Stimulated activated effector memory CD8-positive, alpha-beta T cell treated with anti-CD3 and anti-CD28 coated beads, Interleukin-12 subunit alpha, Interleukin-12 subunit beta, amount 100 ng/mL, for 72 hours (primary cell): ENCODE measurements around the gene NARF.

Experiments used
- ATAC-seq: fragments of 150-1000 bp; cut with Tn5 transposase; 2 replicates; pipeline ENCODE4 v1.10.0; 2021
- DNase-seq, 2 donors: peaks; one replicate each; pipeline ENCODE4 v3.0.0; 2021 to 2022; ENCODE audit warnings: low spot score in 2 of 2
- H3K27ac Mint-ChIP-seq: one replicate; pipeline ENCODE4 v1.8.0; 2022; ENCODE audit warnings: mild to moderate bottlenecking, mixed read lengths
- H3K36me3 Mint-ChIP-seq: one replicate; pipeline ENCODE4 v1.8.0; 2022; ENCODE audit warnings: mild to moderate bottlenecking, mixed read lengths
- H3K4me1 Mint-ChIP-seq: one replicate; pipeline ENCODE4 v1.8.0; 2022; ENCODE audit warnings: mixed read lengths
- H3K4me3 Mint-ChIP-seq: one replicate; pipeline ENCODE4 v1.8.0; 2022; ENCODE audit warnings: mild to moderate bottlenecking, mixed read lengths
- H3K9me3 Mint-ChIP-seq: one replicate; pipeline ENCODE4 v1.8.0; 2022; ENCODE audit warnings: mixed read lengths

NARF gene

GRCh38 chr17:82424001-82424862 is 34.3 kb upstream of the NARF start:
- peak; percentile 44 to 77 for DNase-seq
- H3K27ac Mint-ChIP-seq = peak overlapping the region; percentile 15
- H3K9me3 Mint-ChIP-seq = no peaks in the 10 kb centered on the region
- H3K36me3 Mint-ChIP-seq = peaks cover 48% of the 10 kb centered on the region
- H3K4me3 Mint-ChIP-seq = no peak overlapping the region
- peak; percentile 63 for ATAC-seq
- peaks cover 23% of the 10 kb centered on the region for H3K4me1 Mint-ChIP-seq

GRCh38 chr17:82424863-82425159 is 33.7 kb upstream of the NARF start:
- ATAC-seq (no peak), DNase-seq (no peak)
- Mint-ChIP-seq H3K9me3 (no peaks in the 10 kb centered on the region), H3K27ac (peak overlapping the region; percentile 15), H3K4me3 (no peak overlapping the region), H3K36me3 (peaks cover 46% of the 10 kb centered on the region), H3K4me1 (peaks cover 26% of the 10 kb centered on the region)

GRCh38 chr17:82428546-82428945 is 30.0 kb upstream of the NARF start:
- H3K4me3 Mint-ChIP-seq = no peak overlapping the region
- no peaks in the 10 kb centered on the region for H3K9me3 Mint-ChIP-seq
- H3K27ac Mint-ChIP-seq = peak overlapping the region; percentile 86

DNA sequence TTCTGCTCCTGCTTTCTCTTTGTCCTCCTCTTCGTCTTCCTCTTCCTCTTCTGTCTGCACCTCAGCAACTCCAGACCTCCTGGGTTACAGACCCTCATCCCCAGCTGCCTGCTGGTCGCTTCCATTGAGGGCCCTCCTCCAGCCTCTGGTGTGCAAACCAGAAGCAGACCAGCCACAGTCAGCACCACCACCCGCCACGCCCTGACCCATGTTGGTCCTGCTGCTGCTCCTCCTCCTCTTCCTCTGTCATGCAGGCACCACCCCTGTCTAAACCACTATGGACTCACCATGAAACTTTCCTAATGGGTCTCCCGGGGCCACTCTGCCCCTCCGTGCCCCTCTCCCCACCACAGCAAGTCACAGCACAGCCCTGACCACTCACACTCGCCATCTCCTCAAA is 28.7 kb upstream of the NARF start:
- Mint-ChIP-seq H3K36me3 (peaks cover 20% of the 10 kb centered on the region), H3K9me3 (no peaks in the 10 kb centered on the region), H3K4me1 (peaks cover 31% of the 10 kb centered on the region), H3K27ac (peak overlapping the region; percentile 86), H3K4me3 (peak overlapping the region; percentile 46)
- DNase-seq (no peak), ATAC-seq (peak; percentile 39)

More at GRCh38 chr17:82428546-82428945, 30.0 kb upstream of the NARF start:
- peaks cover 24% of the 10 kb centered on the region for H3K36me3 Mint-ChIP-seq
- DNase-seq = no peak
- H3K4me1 Mint-ChIP-seq = peaks cover 26% of the 10 kb centered on the region
- ATAC-seq = no peak

GRCh38 chr17:82432017-82432416 is 26.5 kb upstream of the NARF start:
- no peaks in the 10 kb centered on the region for H3K9me3 Mint-ChIP-seq
- H3K36me3 Mint-ChIP-seq = peaks cover 7% of the 10 kb centered on the region
- DNase-seq (no peak), ATAC-seq (no peak)
- no peak overlapping the region for H3K4me3 Mint-ChIP-seq
- peaks cover 22% of the 10 kb centered on the region for H3K4me1 Mint-ChIP-seq
- H3K27ac Mint-ChIP-seq = no peak overlapping the region

GRCh38 chr17:82433560-82434215 is 24.9 kb upstream of the NARF start:
- peak overlapping the region; percentile 14 for H3K4me3 Mint-ChIP-seq
- H3K36me3 Mint-ChIP-seq = peaks cover 21% of the 10 kb centered on the region
- ATAC-seq (no peak), DNase-seq (no peak)
- no peaks in the 10 kb centered on the region for H3K9me3 Mint-ChIP-seq
- no peak overlapping the region for H3K27ac Mint-ChIP-seq
- peaks cover 22% of the 10 kb centered on the region for H3K4me1 Mint-ChIP-seq

- Mint-ChIP-seq H3K27ac (no peak overlapping the region), H3K4me1 (peaks cover 22% of the 10 kb centered on the region), H3K36me3 (peaks cover 26% of the 10 kb centered on the region), H3K4me3 (peak overlapping the region; percentile 14), H3K9me3 (no peaks in the 10 kb centered on the region)
- peak; percentile 74 for ATAC-seq
- DNase-seq = no peak
Observed at GRCh38 chr17:82434216-82434565, 24.4 kb upstream of the NARF start.

DNA sequence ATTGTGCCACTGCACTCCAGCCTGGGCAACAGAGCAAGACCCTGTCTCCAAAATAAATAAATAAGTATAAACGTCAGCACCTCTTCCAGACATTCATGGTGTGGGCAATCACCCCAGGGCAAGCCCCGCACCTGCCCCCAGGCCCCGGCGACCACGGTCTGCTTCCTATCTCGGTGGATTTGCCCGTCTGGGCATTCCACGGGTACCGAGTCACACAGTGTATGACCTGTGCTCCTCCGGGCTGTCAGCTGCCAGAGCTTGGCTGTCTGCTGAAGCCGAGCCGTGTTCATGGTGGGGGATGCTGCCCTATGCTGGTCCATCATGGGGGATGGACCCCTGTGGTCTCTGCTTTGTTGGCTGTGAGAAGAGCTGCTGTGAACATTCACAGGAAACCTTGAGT is 23.4 kb upstream of the NARF start:
- Mint-ChIP-seq H3K27ac (no peak overlapping the region), H3K36me3 (peaks cover 33% of the 10 kb centered on the region), H3K4me3 (no peak overlapping the region), H3K9me3 (no peaks in the 10 kb centered on the region), H3K4me1 (peaks cover 13% of the 10 kb centered on the region)
- ATAC-seq = no peak
- no peak for DNase-seq

DNA sequence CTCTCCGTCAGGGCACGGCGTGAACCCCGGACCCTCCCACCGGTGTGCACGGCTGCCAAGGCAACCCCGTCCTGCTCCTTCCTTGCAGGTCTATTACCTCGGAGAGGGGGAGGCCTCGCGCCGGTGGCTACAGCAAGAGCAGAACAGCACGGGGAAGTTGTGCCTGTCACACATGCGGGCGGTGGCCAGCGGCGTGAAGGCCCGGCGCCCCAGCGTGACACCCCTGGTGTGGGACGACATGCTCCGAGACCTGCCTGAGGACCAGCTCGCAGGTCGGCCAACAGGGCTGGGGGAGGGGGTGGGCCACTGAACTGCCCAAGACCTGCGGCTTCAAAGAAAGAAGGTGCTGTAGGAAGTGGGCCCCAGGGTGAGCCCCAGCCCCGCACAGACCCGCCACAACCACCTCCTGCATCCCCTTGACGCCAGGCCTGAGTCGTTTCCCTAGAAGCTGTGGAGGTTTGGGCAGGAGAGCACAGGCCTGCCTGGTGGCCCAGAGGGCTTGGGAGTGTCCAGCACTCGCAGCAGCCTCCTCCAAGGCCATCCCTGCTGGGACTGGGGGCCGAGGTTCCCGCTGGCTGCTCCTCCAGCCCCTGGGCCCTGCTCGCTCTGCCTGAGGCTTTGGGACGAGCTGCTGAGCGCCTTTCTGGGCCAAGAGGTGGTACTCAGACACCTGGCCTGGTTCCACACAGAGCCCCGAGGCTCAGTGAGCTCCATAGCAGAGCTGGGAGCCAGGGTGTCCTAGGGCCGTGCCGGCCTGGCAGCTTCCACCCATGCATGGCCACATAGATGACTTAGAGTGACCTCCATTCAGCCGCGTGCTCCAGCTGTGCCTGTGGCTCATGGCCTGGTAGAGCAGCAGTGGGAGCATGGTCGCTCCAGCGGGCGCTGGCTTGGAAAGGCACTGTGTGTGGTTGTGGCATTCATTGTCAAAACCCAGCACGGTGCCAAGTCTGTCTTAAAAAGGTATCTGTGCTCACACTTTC is 22.6 kb upstream of the NARF start:
- ATAC-seq = no peak
- Mint-ChIP-seq H3K36me3 (peaks cover 40% of the 10 kb centered on the region), H3K4me1 (peaks cover 11% of the 10 kb centered on the region), H3K9me3 (no peaks in the 10 kb centered on the region), H3K4me3 (no peak overlapping the region), H3K27ac (no peak overlapping the region)
- no peak for DNase-seq

DNA sequence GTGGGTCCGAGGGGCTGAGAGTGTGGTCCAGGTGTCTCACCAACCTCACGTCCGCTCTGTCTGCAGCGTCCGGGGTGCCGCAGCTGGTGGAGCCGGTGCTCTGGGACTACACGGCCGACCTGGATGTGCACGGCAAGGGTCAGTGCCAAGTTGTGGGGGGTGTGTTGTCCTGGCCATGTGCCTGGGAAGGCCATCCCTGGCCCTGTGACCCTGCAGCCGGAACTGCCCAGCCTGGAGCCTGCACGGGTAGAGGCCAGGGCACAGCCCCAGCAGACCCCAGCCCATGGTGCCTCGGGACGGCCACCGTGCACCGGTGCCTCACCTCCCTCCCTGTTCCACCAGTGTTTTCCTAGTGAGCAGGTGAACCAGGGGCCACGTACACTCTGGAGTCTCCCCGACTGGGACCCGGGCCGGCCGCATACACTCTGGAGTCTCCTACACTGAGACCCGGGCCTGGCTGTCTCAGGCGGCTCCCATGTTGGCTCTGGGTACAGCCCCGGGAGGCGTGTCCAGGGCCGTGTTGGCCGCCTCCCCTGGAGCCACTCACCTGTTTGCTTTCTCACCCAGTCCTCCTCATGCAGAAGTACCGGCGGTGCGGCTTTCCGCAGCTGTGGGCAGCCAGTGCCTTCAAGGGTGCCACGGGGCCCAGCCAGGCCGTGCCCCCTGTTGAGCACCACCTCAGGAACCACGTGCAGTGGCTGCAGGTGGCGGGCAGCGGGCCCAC is 21.8 kb upstream of the NARF start:
- DNase-seq (no peak), ATAC-seq (no peak)
- H3K4me3 Mint-ChIP-seq = no peak overlapping the region
- H3K9me3 Mint-ChIP-seq = no peaks in the 10 kb centered on the region
- peaks cover 11% of the 10 kb centered on the region for H3K4me1 Mint-ChIP-seq
- H3K27ac Mint-ChIP-seq = peak overlapping the region; percentile 14
- H3K36me3 Mint-ChIP-seq = peaks cover 39% of the 10 kb centered on the region

- DNase-seq = no peak
- Mint-ChIP-seq H3K4me1 (peaks cover 11% of the 10 kb centered on the region), H3K4me3 (no peak overlapping the region), H3K27ac (no peak overlapping the region), H3K9me3 (no peaks in the 10 kb centered on the region), H3K36me3 (peaks cover 45% of the 10 kb centered on the region)
- no peak for ATAC-seq
Observed at GRCh38 chr17:82437325-82437668, 21.2 kb upstream of the NARF start.

GRCh38 chr17:82438401-82439193 is 19.9 kb upstream of the NARF start:
- peak overlapping the region; percentile 50 for H3K27ac Mint-ChIP-seq
- H3K36me3 Mint-ChIP-seq = peaks cover 58% of the 10 kb centered on the region
- H3K4me3 Mint-ChIP-seq = no peak overlapping the region
- H3K4me1 Mint-ChIP-seq = peaks cover 16% of the 10 kb centered on the region
- DNase-seq = no peak
- no peaks in the 10 kb centered on the region for H3K9me3 Mint-ChIP-seq
- ATAC-seq = no peak

GRCh38 chr17:82439194-82439828 is 19.2 kb upstream of the NARF start:
- ATAC-seq = no peak
- Mint-ChIP-seq H3K27ac (peak overlapping the region; percentile 50), H3K4me3 (no peak overlapping the region), H3K4me1 (peaks cover 9% of the 10 kb centered on the region), H3K36me3 (peaks cover 63% of the 10 kb centered on the region), H3K9me3 (no peaks in the 10 kb centered on the region)
- DNase-seq = no peak

- H3K4me1 Mint-ChIP-seq = peaks cover 5% of the 10 kb centered on the region
- H3K4me3 Mint-ChIP-seq = no peak overlapping the region
- no peak for DNase-seq
- no peak overlapping the region for H3K27ac Mint-ChIP-seq
- H3K36me3 Mint-ChIP-seq = peaks cover 68% of the 10 kb centered on the region
- no peak for ATAC-seq
- no peaks in the 10 kb centered on the region for H3K9me3 Mint-ChIP-seq
Observed at GRCh38 chr17:82439829-82440365, 18.6 kb upstream of the NARF start.
